Esophagus (tissue), 2 donors: Measurements from ENCODE around the gene ASPHD1. TPM values are rescaled to one million over a fixed set of nuclear protein-coding genes. Genes with fewer than 3 reads are reported as not detected.
"Not testable (repeated sequence)": the region's sequence is repeated elsewhere in the genome, so short reads cannot be mapped to it uniquely, and the experiment has no call there.

Source experiments
- H3K27ac ChIP-seq, 2 donors: one replicate each; pipeline ENCODE4 v1.5.1; 2013; ENCODE audit warnings: low read depth in 2 of 2, mild to moderate bottlenecking in 2 of 2, inconsistent platforms in 1 of 2, low read length in 1 of 2, moderate library complexity in 1 of 2
- H3K27me3 ChIP-seq, 2 donors: one replicate each; pipeline ENCODE4 v1.6.1; 2013; ENCODE audit warnings: low read length in 2 of 2, control low read depth in 1 of 2, mild to moderate bottlenecking in 1 of 2; ENCODE audit not compliant: insufficient read depth in 2 of 2, control insufficient read depth in 1 of 2
- H3K36me3 ChIP-seq, 2 donors: one replicate each; pipeline ENCODE4 v1.6.1; 2013; ENCODE audit warnings: low read length in 1 of 2; ENCODE audit not compliant: control insufficient read depth in 2 of 2, insufficient read depth in 2 of 2
- H3K4me1 ChIP-seq, 2 donors: one replicate each; pipeline ENCODE4 v1.6.1; 2013; ENCODE audit warnings: low read length in 1 of 2; ENCODE audit not compliant: control insufficient read depth in 2 of 2, insufficient read depth in 2 of 2
- H3K4me3 ChIP-seq, 2 donors: one replicate each; pipeline ENCODE4 v1.5.1; 2013; ENCODE audit warnings: low read length in 2 of 2, mild to moderate bottlenecking in 2 of 2, low read depth in 1 of 2, moderate library complexity in 1 of 2
- H3K9me3 ChIP-seq, 2 donors: one replicate each; pipeline ENCODE4 v1.6.1; 2013; ENCODE audit warnings: mild to moderate bottlenecking in 2 of 2, low read depth in 1 of 2, low read length in 1 of 2, moderate library complexity in 1 of 2; ENCODE audit not compliant: control insufficient read depth in 2 of 2, insufficient read depth in 1 of 2
- WGBS, 2 donors: extraction: QIAGEN DNeasy Blood & Tissue Kit; methylation state at CpG; one replicate each; pipeline ENCODE4 v1.1.7; 2013; 5-methylcytosine and 5-hydroxymethylcytosine counted together
- polyA plus RNA-seq, 2 donors: library from polyadenylated mRNA; stranded (reverse); fragments of 200-250 nt; gene quantifications; one replicate each; pipeline ENCODE4 v1.2.3, GENCODE V29; 2013
- donor health status: healthy with polysubstance abuse.
- donor health status: Bipolar disorder and iron deficiency.

ASPHD1 gene
- polyA plus RNA-seq, 2 donors = 0.31 to 0.39 TPM

- H3K27me3 ChIP-seq = peaks cover 0 to 13% of the 10 kb centered on the region in 2 donors
- peaks cover 0 to 6% of the 10 kb centered on the region in 2 donors for H3K9me3 ChIP-seq
- no peak overlapping the region for H3K27ac ChIP-seq
- H3K36me3 ChIP-seq = no peaks in the 10 kb centered on the region
- 14 to 27% methylated on average over 42 to 45 of the region's 45 CpGs for WGBS, 2 donors
- no peaks in the 10 kb centered on the region for H3K4me1 ChIP-seq
- H3K4me3 ChIP-seq = no peak overlapping the region
Measured at GRCh38 chr16:29876594-29877249, 23.6 kb upstream of the ASPHD1 start.

GRCh38 chr16:29877266-29877961 lies 22.9 kb upstream of the ASPHD1 start:
- Histone ChIP-seq H3K36me3 (no peaks in the 10 kb centered on the region), H3K27ac (no peak overlapping the region), H3K9me3 (peaks cover 0 to 6% of the 10 kb centered on the region in 2 donors), H3K27me3 (peaks cover 0 to 13% of the 10 kb centered on the region in 2 donors), H3K4me1 (no peaks in the 10 kb centered on the region), H3K4me3 (no peak overlapping the region)
- WGBS, 2 donors = 19 to 40% methylated on average over 25 to 28 of the region's 28 CpGs

- peaks cover 0 to 13% of the 10 kb centered on the region in 2 donors for H3K27me3 ChIP-seq
- no peaks in the 10 kb centered on the region for H3K4me1 ChIP-seq
- H3K4me3 ChIP-seq = no peak overlapping the region
- no peaks in the 10 kb centered on the region for H3K36me3 ChIP-seq
- peaks cover 0 to 6% of the 10 kb centered on the region in 2 donors for H3K9me3 ChIP-seq
- no peak overlapping the region for H3K27ac ChIP-seq
- WGBS, 2 donors = 92 to 93% methylated on average over 14 of the region's 14 CpGs
Measured at GRCh38 chr16:29878172-29878571, 22.1 kb upstream of the ASPHD1 start.

- no peaks in the 10 kb centered on the region for H3K36me3 ChIP-seq
- 85 to 93% methylated on average over 3 of the region's 3 CpGs for WGBS, 2 donors
- peaks cover 0 to 6% of the 10 kb centered on the region in 2 donors for H3K9me3 ChIP-seq
- H3K27me3 ChIP-seq = peaks cover 0 to 12% of the 10 kb centered on the region in 2 donors
- H3K27ac ChIP-seq = no peak overlapping the region
- H3K4me3 ChIP-seq = no peak overlapping the region
- no peaks in the 10 kb centered on the region for H3K4me1 ChIP-seq
Measured at GRCh38 chr16:29881050-29881449, 19.2 kb upstream of the ASPHD1 start.

GRCh38 chr16:29883987-29884386 lies 16.3 kb upstream of the ASPHD1 start:
- H3K9me3 ChIP-seq = no peaks in the 10 kb centered on the region
- H3K27me3 ChIP-seq = no peaks in the 10 kb centered on the region
- no peak overlapping the region for H3K27ac ChIP-seq
- H3K36me3 ChIP-seq = no peaks in the 10 kb centered on the region
- no peaks in the 10 kb centered on the region for H3K4me1 ChIP-seq
- WGBS, 2 donors = 83% methylated on average over 6 of the region's 6 CpGs
- H3K4me3 ChIP-seq = no peak overlapping the region

GRCh38 chr16:29889372-29889771 lies 10.9 kb upstream of the ASPHD1 start:
- not testable (repeated sequence) for H3K27ac ChIP-seq, H3K36me3 ChIP-seq, H3K27me3 ChIP-seq, H3K4me3 ChIP-seq, H3K4me1 ChIP-seq, H3K9me3 ChIP-seq
- WGBS, 2 donors = 91 to 93% methylated on average over 3 of the region's 3 CpGs

- Histone ChIP-seq H3K4me1 (no peaks in the 10 kb centered on the region), H3K27me3 (no peaks in the 10 kb centered on the region), H3K36me3 (no peaks in the 10 kb centered on the region), H3K9me3 (no peaks in the 10 kb centered on the region), H3K27ac (no peak overlapping the region), H3K4me3 (no peak overlapping the region)
- 68 to 77% methylated on average over 10 of the region's 10 CpGs for WGBS, 2 donors
Measured at GRCh38 chr16:29891525-29892457, 8.5 kb upstream of the ASPHD1 start.

- Histone ChIP-seq H3K9me3 (no peaks in the 10 kb centered on the region), H3K4me3 (no peak overlapping the region), H3K27me3 (no peaks in the 10 kb centered on the region), H3K36me3 (no peaks in the 10 kb centered on the region), H3K4me1 (no peaks in the 10 kb centered on the region), H3K27ac (no peak overlapping the region)
- 83 to 91% methylated on average over 6 of the region's 6 CpGs for WGBS, 2 donors
Measured at GRCh38 chr16:29892458-29892813, 7.9 kb upstream of the ASPHD1 start.

- no peaks in the 10 kb centered on the region for H3K36me3 ChIP-seq
- no peaks in the 10 kb centered on the region for H3K9me3 ChIP-seq
- 85 to 90% methylated on average over 3 of the region's 3 CpGs for WGBS, 2 donors
- no peak overlapping the region for H3K4me3 ChIP-seq
- H3K27ac ChIP-seq = no peak overlapping the region
- H3K4me1 ChIP-seq = no peaks in the 10 kb centered on the region
- H3K27me3 ChIP-seq = peaks cover 0 to 8% of the 10 kb centered on the region in 2 donors
Measured at GRCh38 chr16:29893553-29893952, 6.7 kb upstream of the ASPHD1 start.
